GM18517 (cell line): Measurements from ENCODE around the gene SESTD1.
"Not testable (repeated sequence)": the region's sequence is repeated elsewhere in the genome, so short reads cannot be mapped to it uniquely, and the experiment has no call there.

Experiments used
- ATAC-seq: cut with Tn5 transposase; IDR thresholded peaks from one replicate; pipeline ENCODE4 v1.9.1; 2021; ENCODE audit warnings: mild to moderate bottlenecking, moderate library complexity; ENCODE audit not compliant: unreplicated experiment

Gene SESTD1

GRCh38 chr2:179266271-179266670 lies 1.6 kb upstream of the SESTD1 start:
- ATAC-seq: no peak

- no peak for ATAC-seq
Measured at GRCh38 chr2:179265082-179265510, 464 bp upstream of the SESTD1 start.

- peak; percentile 31 for ATAC-seq
Measured at GRCh38 chr2:179263446-179264367, 925 bp downstream of the SESTD1 start.

- ATAC-seq: no peak
Measured at GRCh38 chr2:179263015-179263414, 1.6 kb downstream of the SESTD1 start.

- ATAC-seq: no peak
Measured at GRCh38 chr2:179262077-179262660, 2.5 kb downstream of the SESTD1 start.

GRCh38 chr2:179261151-179261825 lies 3.3 kb downstream of the SESTD1 start:
- ATAC-seq: no peak

- no peak for ATAC-seq
Measured at GRCh38 chr2:179260224-179260623, 4.4 kb downstream of the SESTD1 start.

- peak; percentile 28 for ATAC-seq
Measured at GRCh38 chr2:179255129-179255528, 9.5 kb downstream of the SESTD1 start.

GRCh38 chr2:179253226-179253625 lies 11.4 kb downstream of the SESTD1 start:
- peak; percentile 72 for ATAC-seq

- ATAC-seq: peak; percentile 37
Measured at GRCh38 chr2:179252423-179252822, 12.2 kb downstream of the SESTD1 start.

GRCh38 chr2:179251870-179252269 lies 12.8 kb downstream of the SESTD1 start:
- ATAC-seq: peak; percentile 0

GRCh38 chr2:179250848-179251504 lies 13.7 kb downstream of the SESTD1 start:
- no peak for ATAC-seq

- ATAC-seq: no peak
Measured at GRCh38 chr2:179250095-179250494, 14.5 kb downstream of the SESTD1 start.

- peak; percentile 44 for ATAC-seq
Measured at GRCh38 chr2:179248024-179248348, 16.6 kb downstream of the SESTD1 start.

- peak; percentile 63 for ATAC-seq
Measured at GRCh38 chr2:179247318-179248023, 17.2 kb downstream of the SESTD1 start.

GRCh38 chr2:179245843-179246242 lies 18.8 kb downstream of the SESTD1 start:
- ATAC-seq: not testable (repeated sequence)

- ATAC-seq: no peak
Measured at GRCh38 chr2:179243046-179243445, 21.6 kb downstream of the SESTD1 start.

- ATAC-seq: no peak
Measured at GRCh38 chr2:179240481-179241451, 23.9 kb downstream of the SESTD1 start.

- no peak for ATAC-seq
Measured at GRCh38 chr2:179239838-179240237, 24.8 kb downstream of the SESTD1 start.
